Measurements from ENCODE around the gene SHISA8.
"Not testable (repeated sequence)": the region's sequence is repeated elsewhere in the genome, so short reads cannot be mapped to it uniquely, and the experiment has no call there.

Gene SHISA8

DNA sequence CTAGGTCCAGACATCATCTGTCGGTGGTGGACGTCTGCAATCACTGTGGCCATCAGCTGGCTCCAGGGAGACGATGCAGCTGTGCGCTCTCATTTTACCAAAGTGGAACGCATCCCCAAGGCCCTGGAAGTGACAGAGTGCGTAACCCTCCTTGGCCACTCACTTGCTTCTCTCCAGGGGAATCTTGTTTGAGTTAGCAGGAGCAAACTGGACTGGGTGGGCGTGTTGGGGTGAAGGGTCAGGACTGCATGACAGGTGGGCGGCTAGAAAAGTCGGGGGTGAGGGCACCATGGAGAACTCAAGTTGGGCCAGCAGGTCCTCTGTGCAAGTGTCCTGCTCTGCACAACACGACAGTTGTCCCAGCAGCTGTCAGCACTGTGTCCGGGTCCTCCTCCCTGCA is 16.2 kb downstream of the SHISA8 start:
- no peak for DNase-seq

DNA sequence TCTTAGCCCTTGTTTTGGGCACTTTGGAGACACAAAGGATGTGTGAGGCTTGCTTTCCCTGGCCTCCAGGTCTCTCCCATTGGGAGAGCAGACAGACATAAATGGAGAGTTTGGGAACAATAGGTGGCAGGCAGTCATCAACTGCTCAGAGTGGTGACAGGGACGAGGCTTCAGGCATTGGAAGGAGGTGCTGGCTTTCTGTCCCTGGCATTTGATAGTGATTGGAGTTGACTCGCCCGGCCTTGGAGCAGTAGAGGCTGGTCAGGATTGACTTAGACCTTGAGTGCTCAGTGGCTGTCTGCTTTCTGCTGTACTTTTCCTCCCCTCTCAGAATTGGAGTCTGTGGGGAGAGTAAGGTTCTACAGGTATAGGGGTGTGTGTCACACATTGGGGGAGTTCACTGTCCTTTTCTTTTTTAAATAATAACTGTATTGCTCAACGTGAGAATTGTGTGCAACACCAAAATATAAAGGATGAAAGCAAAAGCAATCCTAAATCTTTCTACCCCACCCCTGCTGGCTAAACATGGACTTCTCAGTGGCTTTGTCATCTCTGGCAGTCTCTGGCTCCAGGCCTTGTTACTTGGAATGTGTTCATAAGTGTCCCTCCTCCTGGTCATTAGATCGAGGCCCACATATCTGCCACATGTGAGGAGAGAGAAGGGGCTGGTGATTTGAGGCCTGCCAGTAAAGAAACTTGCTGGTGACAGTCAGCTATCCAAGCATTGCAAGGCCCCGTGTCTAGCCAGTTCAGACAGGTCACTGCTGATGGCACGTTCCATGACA is 21.1 kb downstream of the SHISA8 start:
- no peak for DNase-seq

GRCh38 chr22:41892721-41893120 is 22.2 kb downstream of the SHISA8 start:
- no peak for DNase-seq

GRCh38 chr22:41891407-41891806 is 23.5 kb downstream of the SHISA8 start:
- DNase-seq, result no peak

DNA sequence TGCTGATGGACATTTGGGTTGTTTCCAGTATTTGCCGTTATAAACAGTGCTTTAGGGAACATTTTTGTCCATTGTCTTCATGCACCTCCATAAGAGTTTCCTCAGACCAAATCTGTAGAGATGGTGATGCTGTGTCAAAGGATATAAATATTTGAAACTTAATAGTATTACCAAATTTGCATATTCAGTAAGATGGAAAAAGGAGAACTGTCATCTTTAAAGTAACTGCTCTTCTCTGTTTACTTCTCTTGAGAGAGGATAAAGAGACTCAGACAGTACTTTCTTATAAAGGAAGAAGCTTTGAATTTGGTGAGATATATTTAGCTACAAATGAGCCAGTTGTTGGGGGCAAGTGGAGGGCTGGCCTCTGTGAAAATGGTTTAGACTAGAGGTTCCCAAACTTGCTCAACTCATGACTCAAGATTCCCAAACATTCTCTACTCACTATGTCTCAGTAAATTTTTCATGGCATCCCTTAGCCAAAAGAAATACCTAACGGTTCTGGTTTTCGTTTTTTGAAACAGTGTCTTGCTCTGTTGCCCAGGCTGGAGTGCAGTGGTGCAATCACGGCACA is 26.2 kb downstream of the SHISA8 start:
- DNase-seq, result no peak

DNA sequence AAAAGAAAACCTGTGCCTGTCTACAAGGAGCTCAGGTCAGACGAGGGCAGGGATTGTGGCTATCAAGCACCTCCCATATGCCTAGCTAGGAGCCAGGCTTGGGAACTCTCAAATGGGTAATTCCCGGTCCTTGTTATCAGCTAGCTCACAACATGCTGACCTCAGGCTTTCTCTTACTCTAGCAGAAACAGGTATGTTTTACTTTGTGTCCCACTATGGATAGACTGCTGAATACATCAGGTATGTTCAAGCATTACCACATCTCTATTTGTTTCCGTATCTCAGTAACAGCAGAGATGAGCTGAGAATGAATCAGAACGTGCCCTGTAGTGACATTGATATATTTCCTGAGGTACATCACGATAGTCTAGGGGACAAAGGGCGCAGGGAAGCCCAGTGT is 29.4 kb downstream of the SHISA8 start:
- DNase-seq, result no peak

- DNase-seq, result no peak
These were observed 29.8 kb downstream of the SHISA8 start for GRCh38 chr22:41885116-41885515.

- DNase-seq, result no peak
These were observed 31.5 kb downstream of the SHISA8 start for GRCh38 chr22:41883400-41883799.

GRCh38 chr22:41880653-41881052 is 34.2 kb downstream of the SHISA8 start:
- no peak for DNase-seq

- DNase-seq, result no peak
These were observed 38.2 kb downstream of the SHISA8 start for GRCh38 chr22:41876675-41877074.

DNA sequence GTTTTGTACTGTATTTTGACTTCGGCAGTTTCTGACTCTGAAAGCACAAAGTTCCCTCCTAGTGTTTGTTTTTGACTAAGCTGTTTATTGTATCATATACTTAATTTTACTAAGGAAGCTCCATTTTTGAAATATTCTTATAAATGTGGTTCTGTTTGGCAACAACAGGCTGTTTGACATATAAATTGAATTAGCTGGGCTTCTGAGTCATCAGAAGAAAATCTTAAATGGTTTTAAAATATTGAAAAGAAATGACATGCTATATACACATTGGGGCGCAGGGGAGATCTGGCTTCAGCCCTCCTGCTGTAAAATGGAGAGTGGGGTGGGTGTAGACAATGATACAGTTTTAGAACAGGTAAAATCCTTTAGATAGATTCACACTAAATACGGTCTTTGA is 38.6 kb downstream of the SHISA8 start:
- DNase-seq, result no peak

DNA sequence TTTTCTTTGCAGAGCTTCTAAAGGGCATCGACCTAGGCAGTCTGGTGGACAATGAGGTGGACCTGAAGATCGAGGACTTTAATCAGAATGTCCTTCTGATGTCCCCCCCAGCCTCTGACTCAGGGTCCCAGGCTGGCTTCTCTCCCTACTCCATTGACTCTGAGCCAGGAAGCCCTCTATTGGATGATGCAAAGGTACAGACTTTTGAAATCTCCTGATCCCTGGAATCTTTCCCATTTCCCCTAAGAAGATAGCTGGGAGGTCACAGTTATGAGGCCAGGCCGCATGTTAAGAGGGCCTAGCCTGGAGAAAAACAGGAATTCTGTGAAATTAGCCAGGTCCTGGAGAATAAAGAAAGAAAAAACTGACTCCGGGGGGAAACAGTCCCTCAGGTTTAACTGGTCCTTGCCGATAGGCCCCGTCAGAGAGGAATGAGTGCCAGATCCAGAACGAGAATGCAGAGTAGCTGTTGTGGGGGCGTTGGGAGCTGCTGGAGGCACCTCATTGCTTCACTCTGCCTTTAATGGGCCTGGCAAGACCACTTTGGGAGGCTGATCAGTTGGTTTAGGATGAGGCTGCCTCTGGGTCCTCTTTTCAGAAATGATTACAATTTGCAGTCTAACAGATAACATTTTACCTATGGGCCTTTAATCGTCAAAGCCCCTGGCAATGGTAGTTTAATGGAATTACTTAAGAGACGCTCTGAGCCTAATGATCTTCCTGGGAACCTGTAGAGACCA is 39.2 kb downstream of the SHISA8 start:
- no peak for DNase-seq

GRCh38 chr22:41874090-41874489 is 40.8 kb downstream of the SHISA8 start:
- DNase-seq, result no peak

GRCh38 chr22:41873391-41873790 is 41.5 kb downstream of the SHISA8 start:
- peak; percentile 54 for DNase-seq

- no peak for DNase-seq
These were observed 44.1 kb downstream of the SHISA8 start for GRCh38 chr22:41870786-41871185.

DNA sequence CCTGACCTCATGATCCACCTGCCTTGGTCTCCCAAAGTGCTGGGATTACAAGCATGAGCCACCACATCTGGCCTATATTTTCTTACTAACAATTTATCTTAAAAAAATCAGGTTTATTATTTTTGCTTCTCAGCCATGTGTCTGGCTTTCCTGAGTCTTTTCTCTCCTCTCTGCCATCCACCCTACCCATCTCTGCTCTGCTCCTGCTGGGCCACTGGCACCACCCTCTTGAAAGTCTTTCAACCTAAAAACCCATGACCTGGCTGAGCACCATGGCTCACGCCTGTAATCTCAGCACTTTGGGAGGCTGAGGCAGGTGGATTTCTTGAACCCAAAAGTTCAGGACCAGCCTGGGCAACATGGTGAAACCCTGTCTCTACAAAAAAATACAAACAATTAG is 44.8 kb downstream of the SHISA8 start:
- not testable (repeated sequence) for DNase-seq

- no peak for DNase-seq
These were observed 46.3 kb downstream of the SHISA8 start for GRCh38 chr22:41868556-41868955.

- no peak for DNase-seq
These were observed 51.4 kb downstream of the SHISA8 start for GRCh38 chr22:41863472-41863871.

GRCh38 chr22:41862530-41863266 is 52.2 kb downstream of the SHISA8 start:
- peak; percentile 76 for DNase-seq

DNA sequence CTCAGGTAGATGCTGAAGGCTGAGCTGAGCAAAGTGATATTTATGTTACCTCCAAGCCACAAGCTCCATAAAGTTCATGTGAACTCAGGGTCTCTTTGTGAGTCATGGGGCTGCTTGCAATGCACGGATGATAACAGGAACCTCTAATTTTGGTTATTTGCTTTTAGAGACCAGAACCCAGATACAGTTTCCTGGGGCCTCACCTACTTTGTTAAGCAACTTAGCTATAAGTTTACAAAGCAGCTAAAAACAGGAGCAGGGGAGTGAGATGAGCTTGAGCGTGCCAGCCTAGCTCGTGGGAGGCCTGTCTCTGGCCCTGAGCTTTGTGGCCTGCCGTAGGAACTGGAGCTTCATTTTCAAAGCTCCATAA is 52.7 kb downstream of the SHISA8 start:
- DNase-seq, result peak; percentile 64

Data from stimulated activated CD4-positive, alpha-beta T cell treated with anti-CD3 and anti-CD28 coated beads, Interleukin-4, amount 100 ng/mL, for 24 hours (primary cell).